H1 (cell line): ENCODE measurements around the gene TLX1. TPM values are rescaled to one million over a fixed set of nuclear protein-coding genes. Genes with fewer than 3 reads are reported as not detected.

Experiments used
- ATF2 ChIP-seq: IDR thresholded peaks from 2 replicates; pipeline ENCODE4 v1.6.1; 2012; ENCODE audit warnings: low read length, inconsistent platforms
- BRCA1 ChIP-seq: IDR thresholded peaks from 2 replicates; pipeline ENCODE4 v1.6.1; 2012; ENCODE audit warnings: low read depth, low read length, improper control_type of control experiment
- KDM1A ChIP-seq: fragments of 200-600, 300-600 bp; sonication (generic); IDR thresholded peaks from 2 replicates; pipeline ENCODE4 v1.7.1; 2016; ENCODE audit warnings: mild to moderate bottlenecking, low read length, borderline replicate concordance
- RFX5 ChIP-seq: IDR thresholded peaks from 2 replicates; pipeline ENCODE4 v1.6.1; 2011; ENCODE audit warnings: low read depth, low read length, improper control_type of control experiment, borderline replicate concordance
- polyA plus RNA-seq, 7 experiments: library from polyadenylated mRNA; depleted of rRNA in 3 of 7; stranded (reverse) in 5 of 7; unstranded in 2 of 7; fragments of >200 nt in 5 of 7; fragments of 200-250 nt in 2 of 7; gene quantifications; 1 replicate in 5 of 7; 2 replicates in 1 of 7; 4 replicates in 1 of 7; pipeline versions ENCODE4 v1.2.1 to v1.2.3, GENCODE V29; 2011 to 2013; ENCODE audit warnings: missing spikeins in 2 of 7, mixed read lengths in 2 of 7
- total RNA-seq: library from RNA; stranded (reverse); fragmentation: NEBNext Ultra II Directional; extraction: Animal tissue kit (Norgen Biotek cat#: 25700); gene quantifications from 2 replicates; pipeline ENCODE4 v1.2.1, GENCODE V29; 2021

TLX1 gene
- total and polyA plus RNA-seq, 2 of the 8 experiments (the other 6 are each of a cell fraction or from before 2014, with no cell fraction given), result not detected

- no peak for TF ChIP-seq ATF2
- TF ChIP-seq KDM1A, result no peak
- no peak for TF ChIP-seq RFX5
- no peak for TF ChIP-seq BRCA1
These were observed 11.6 kb downstream of the TLX1 start (continued) for GRCh38 chr10:101142533-101143344.
